HG03460 (cell line): ENCODE data around the gene RRP8.

Source experiments
- ATAC-seq: cut with Tn5 transposase; IDR thresholded peaks from one replicate; pipeline ENCODE4 v1.9.1; 2021; ENCODE audit not compliant: unreplicated experiment

Gene RRP8

GRCh38 chr11:6572215-6572614 is 31.2 kb downstream of the RRP8 start:
- no peak for ATAC-seq

GRCh38 chr11:6571434-6572008 is 31.9 kb downstream of the RRP8 start:
- no peak for ATAC-seq

- no peak for ATAC-seq
Observed at GRCh38 chr11:6570691-6571427, 32.6 kb downstream of the RRP8 start.

- no peak for ATAC-seq
Observed at GRCh38 chr11:6569706-6570105, 33.7 kb downstream of the RRP8 start.

- no peak for ATAC-seq
Observed at GRCh38 chr11:6568191-6568918, 35.1 kb downstream of the RRP8 start.

GRCh38 chr11:6567371-6567745 is 36.1 kb downstream of the RRP8 start:
- no peak for ATAC-seq

GRCh38 chr11:6566704-6567370 is 36.6 kb downstream of the RRP8 start:
- ATAC-seq, result no peak

GRCh38 chr11:6565988-6566703 is 37.3 kb downstream of the RRP8 start:
- no peak for ATAC-seq

- ATAC-seq, result no peak
Observed at GRCh38 chr11:6565325-6565724, 38.1 kb downstream of the RRP8 start.

- ATAC-seq, result no peak
Observed at GRCh38 chr11:6563667-6564066, 39.7 kb downstream of the RRP8 start.

GRCh38 chr11:6563121-6563619 is 40.2 kb downstream of the RRP8 start:
- ATAC-seq, result no peak

GRCh38 chr11:6561288-6561687 is 42.1 kb downstream of the RRP8 start:
- no peak for ATAC-seq

GRCh38 chr11:6559369-6559768 is 44.0 kb downstream of the RRP8 start:
- ATAC-seq, result no peak

GRCh38 chr11:6557761-6558674 is 45.4 kb downstream of the RRP8 start:
- no peak for ATAC-seq

GRCh38 chr11:6557063-6557462 is 46.4 kb downstream of the RRP8 start:
- no peak for ATAC-seq

- no peak for ATAC-seq
Observed at GRCh38 chr11:6556139-6556949, 47.1 kb downstream of the RRP8 start.

- no peak for ATAC-seq
Observed at GRCh38 chr11:6554828-6555706, 48.3 kb downstream of the RRP8 start.

GRCh38 chr11:6553634-6554033 is 49.8 kb downstream of the RRP8 start:
- ATAC-seq, result no peak
